Nephron (organoid): ENCODE results near the gene PLB1.
A peak's percentile ranks its signal among the peaks of the same experiment; 100 is the strongest.

ENCODE experiments used
- H3K27ac Mint-ChIP-seq, 3 experiments: 2 replicates each; pipeline ENCODE4 v1.8.0; 2020; ENCODE audit warnings: mixed read lengths in 3 of 3, mild to moderate bottlenecking in 2 of 3, moderate library complexity in 1 of 3
- H3K27me3 Mint-ChIP-seq: 2 replicates; pipeline ENCODE4 v1.8.0; 2021; ENCODE audit warnings: low read depth, mild to moderate bottlenecking, moderate library complexity, mixed read lengths
- H3K36me3 Mint-ChIP-seq: 2 replicates; pipeline ENCODE4 v1.8.0; 2020; ENCODE audit warnings: low read depth, mixed read lengths
- H3K4me1 Mint-ChIP-seq: 2 replicates; pipeline ENCODE4 v1.8.0; 2020; ENCODE audit warnings: mixed read lengths
- H3K4me3 Mint-ChIP-seq, 3 experiments: 2 replicates each; pipeline ENCODE4 v1.8.0; 2020; ENCODE audit warnings: mild to moderate bottlenecking in 3 of 3, mixed read lengths in 3 of 3, moderate library complexity in 2 of 3
- H3K9me3 Mint-ChIP-seq: 2 replicates; pipeline ENCODE4 v1.8.0; 2020; ENCODE audit warnings: mixed read lengths
- TF ChIP-seq, protein P1 (sequence below), 3 experiments: fragments of 200-600 bp; sonication (generic); IDR thresholded peaks; one replicate each; pipeline ENCODE4 v1.5.0; 2021; ENCODE audit warnings: antibody characterized with exemption in 3 of 3; ENCODE audit not compliant: unreplicated experiment in 3 of 3

PLB1 gene

DNA sequence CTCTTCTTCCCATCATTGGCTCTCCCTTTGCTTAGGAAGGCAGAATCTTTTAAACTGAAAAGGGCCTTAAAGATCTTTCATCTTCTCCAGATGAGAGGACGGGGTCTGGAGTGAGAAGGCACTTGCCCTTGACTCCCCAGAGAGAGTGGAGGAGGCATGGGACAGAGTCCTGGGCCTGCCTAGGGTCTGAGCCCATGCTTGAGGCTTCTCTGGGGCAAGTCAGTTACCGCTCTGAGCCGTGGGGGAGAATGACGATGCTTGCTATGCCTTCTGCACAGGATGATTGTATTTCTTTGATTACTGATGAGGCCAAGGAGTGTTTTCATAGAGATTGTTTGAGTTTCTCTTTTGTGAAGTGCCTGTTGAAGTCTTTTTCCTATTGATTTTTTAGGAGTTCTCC, 921 bp downstream of the PLB1 start:
- H3K9me3 Mint-ChIP-seq = no peaks in the 10 kb centered on the region
- no peaks in the 10 kb centered on the region for H3K36me3 Mint-ChIP-seq
- H3K4me1 Mint-ChIP-seq = no peaks in the 10 kb centered on the region
- no peak overlapping the region for H3K27ac Mint-ChIP-seq
- TF ChIP-seq, protein P1, sequence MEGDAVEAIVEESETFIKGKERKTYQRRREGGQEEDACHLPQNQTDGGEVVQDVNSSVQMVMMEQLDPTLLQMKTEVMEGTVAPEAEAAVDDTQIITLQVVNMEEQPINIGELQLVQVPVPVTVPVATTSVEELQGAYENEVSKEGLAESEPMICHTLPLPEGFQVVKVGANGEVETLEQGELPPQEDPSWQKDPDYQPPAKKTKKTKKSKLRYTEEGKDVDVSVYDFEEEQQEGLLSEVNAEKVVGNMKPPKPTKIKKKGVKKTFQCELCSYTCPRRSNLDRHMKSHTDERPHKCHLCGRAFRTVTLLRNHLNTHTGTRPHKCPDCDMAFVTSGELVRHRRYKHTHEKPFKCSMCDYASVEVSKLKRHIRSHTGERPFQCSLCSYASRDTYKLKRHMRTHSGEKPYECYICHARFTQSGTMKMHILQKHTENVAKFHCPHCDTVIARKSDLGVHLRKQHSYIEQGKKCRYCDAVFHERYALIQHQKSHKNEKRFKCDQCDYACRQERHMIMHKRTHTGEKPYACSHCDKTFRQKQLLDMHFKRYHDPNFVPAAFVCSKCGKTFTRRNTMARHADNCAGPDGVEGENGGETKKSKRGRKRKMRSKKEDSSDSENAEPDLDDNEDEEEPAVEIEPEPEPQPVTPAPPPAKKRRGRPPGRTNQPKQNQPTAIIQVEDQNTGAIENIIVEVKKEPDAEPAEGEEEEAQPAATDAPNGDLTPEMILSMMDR (IDR thresholded peaks at IDR 0.05; ENCODE audit: unreplicated experiment in 3 of 3) = no peak
- H3K27me3 Mint-ChIP-seq = peaks cover 2% of the 10 kb centered on the region
- no peak overlapping the region for H3K4me3 Mint-ChIP-seq

DNA sequence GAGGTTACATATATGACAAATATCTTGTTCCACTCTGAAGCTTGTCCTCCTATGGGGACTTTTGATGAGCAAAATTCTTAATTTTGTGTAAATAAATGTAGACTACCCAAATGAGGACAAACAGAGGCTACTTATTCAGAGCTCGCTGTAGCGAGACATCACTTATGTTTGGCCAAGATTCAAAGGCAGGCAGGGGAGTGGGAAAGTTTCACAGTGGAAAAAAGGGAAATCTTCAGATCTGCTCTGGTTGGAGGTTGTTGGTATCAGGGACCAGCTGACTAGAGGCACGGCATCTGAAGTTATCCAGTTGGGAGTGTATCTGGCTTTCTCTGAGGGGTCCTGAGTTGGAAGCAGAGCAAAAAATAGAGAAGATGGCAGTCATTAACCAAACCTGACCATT, 1.3 kb downstream of the PLB1 start:
- TF ChIP-seq, protein P1 (IDR thresholded peaks at IDR 0.05; ENCODE audit: unreplicated experiment in 3 of 3) = no peak
- no peaks in the 10 kb centered on the region for H3K27me3 Mint-ChIP-seq
- H3K36me3 Mint-ChIP-seq = no peaks in the 10 kb centered on the region
- H3K4me1 Mint-ChIP-seq = no peaks in the 10 kb centered on the region
- H3K4me3 Mint-ChIP-seq = no peak overlapping the region
- H3K27ac Mint-ChIP-seq = no peak overlapping the region
- no peaks in the 10 kb centered on the region for H3K9me3 Mint-ChIP-seq

DNA sequence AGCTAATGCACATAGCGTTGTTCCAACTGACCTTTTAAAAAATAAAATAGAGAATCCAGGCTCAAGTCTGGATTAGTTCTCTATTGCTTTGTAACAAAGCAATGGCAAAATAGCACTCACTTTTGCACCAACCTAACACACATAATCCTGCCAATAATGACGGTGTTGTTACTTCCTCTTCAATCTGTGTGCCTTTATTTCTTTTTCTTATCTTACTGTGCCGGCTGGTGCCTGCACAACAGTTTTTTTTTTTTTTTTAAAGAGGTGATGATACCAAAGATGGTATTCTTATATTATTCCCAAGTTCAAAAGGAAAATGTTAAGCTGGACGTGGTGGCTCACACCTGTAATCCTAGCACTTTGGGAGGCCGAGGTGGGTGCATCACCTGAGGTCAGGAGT, 3.4 kb downstream of the PLB1 start:
- Mint-ChIP-seq H3K36me3 (no peaks in the 10 kb centered on the region), H3K4me1 (no peaks in the 10 kb centered on the region), H3K9me3 (no peaks in the 10 kb centered on the region), H3K27ac (no peak overlapping the region), H3K4me3 (no peak overlapping the region), H3K27me3 (no peaks in the 10 kb centered on the region)
- TF ChIP-seq, protein P1 (IDR thresholded peaks at IDR 0.05; ENCODE audit: unreplicated experiment in 3 of 3) = no peak

DNA sequence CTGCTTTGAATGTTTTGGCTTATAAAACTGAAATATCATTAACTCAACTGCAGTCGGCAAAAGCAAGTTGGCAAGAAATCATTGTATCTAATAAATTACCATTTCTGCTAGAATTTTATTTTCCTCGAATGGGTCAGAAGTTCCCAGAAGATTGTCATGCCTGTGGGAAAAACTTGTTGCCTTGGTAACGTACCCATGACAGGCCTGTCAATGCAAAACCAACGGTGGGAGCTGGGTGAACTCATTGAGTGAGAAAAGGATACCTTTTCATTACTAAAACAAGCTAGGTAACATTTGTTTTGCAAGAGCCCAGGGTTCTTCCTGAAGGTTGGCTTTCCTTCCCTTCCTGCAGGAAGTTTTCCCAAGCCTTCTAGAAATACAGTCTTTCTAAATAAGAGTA, 9.5 kb downstream of the PLB1 start:
- TF ChIP-seq, protein P1 (IDR thresholded peaks at IDR 0.05; ENCODE audit: unreplicated experiment in 3 of 3) = no peak
- Mint-ChIP-seq H3K27me3 (peaks cover 4% of the 10 kb centered on the region), H3K36me3 (no peaks in the 10 kb centered on the region), H3K9me3 (no peaks in the 10 kb centered on the region), H3K27ac (no peak overlapping the region), H3K4me3 (no peak overlapping the region), H3K4me1 (peaks cover 6% of the 10 kb centered on the region)

DNA sequence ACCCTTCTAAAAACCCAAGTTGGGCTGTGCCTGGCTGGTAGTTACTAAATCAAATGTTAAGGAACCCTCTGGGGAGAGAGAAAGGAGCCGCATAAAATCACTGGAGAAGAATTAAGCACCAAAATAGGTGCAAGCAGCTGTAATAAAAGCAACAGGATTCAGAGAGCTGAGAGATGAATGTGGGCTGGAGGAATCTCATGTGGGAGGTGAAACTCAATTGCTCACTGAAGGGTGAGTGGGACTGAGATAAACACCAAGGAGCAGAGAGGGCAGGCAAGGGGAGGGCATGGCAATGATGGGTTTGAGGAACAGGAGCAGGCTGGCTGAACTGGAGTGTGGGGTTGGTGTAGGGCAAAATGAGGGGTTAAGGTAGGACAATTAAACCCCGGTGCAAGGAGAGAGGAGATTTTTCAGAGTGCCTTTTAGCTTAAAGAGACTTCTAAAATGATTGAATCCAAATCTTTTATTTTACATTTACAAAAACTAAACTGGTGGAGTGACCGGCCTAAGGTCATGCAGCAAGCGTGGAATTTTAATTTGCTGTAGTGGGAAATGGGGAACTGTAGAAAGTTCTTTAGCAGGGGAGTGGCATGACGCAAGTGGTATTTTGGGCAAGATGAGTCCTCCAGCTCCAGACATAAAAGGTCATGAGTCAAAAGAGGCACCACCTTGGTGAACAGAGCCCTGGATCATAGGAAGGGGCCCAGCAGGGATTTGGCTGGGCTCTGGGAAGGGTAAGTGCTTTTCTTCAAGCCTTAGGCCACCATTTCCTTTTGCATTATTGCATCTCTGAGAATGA, 10.5 kb downstream of the PLB1 start:
- TF ChIP-seq, protein P1 (IDR thresholded peaks at IDR 0.05; ENCODE audit: unreplicated experiment in 3 of 3) = no peak
- Mint-ChIP-seq H3K36me3 (no peaks in the 10 kb centered on the region), H3K4me3 (no peak overlapping the region), H3K9me3 (peaks cover 2% of the 10 kb centered on the region), H3K27me3 (peaks cover 4% of the 10 kb centered on the region), H3K27ac (peak overlapping the region in 2 of 3 experiments; percentile 27 to 45), H3K4me1 (peaks cover 6% of the 10 kb centered on the region)
